Measurements from ENCODE around the gene EIPR1. TPM values are rescaled to one million over a fixed set of nuclear protein-coding genes. Genes with fewer than 3 reads are reported as not detected.
A peak's percentile ranks its signal among the peaks of the same experiment; 100 is the strongest.

Gene EIPR1
- total and polyA plus RNA-seq, 2 donors (not counting 1 experiment from before 2014, with no cell fraction given) = 22.3 to 23.9 TPM

DNA sequence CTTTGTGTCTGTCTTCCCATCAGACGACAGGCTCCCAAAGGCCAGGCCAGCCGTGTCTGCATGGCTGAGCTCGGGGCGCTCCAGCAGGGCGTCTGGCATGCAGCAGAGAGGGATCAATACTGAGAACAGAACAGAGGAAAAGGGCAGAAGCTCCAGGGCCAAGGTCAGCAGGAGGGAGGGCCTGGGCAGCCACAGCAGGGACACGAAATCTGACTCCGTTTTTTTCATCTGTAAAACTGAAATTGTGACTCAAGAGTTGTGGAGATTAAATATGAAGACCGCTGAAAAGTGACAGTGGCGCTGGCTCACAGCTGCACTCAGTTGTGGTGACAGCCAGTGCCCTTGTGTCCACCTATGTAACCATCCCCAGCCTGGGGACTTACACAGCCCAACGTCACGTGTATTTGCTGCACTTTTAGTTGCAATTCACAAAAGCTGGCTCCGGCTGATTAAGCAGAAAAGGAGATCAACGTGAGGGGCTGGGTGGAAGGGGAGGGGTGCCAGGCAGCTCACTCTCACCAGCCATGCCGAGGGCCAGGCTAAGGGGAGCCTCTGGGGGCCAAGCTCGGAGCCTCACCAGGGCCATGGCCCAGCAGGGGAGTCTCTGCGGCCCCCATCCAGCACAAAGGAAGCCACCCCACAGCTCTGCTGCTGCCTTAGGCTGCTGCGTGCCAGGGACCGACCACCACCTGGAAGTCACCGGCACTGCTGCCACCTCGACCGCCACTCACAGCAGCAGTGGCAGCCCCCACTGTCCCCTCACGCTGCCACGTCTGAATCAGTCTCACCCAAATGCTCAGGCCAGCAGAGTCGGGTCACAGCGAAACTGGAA lies 74.7 kb downstream of the EIPR1 start:
- Histone ChIP-seq H3K4me2 (ENCODE audit: extremely low read depth, insufficient read depth, low read length) (peak overlapping the region; percentile 59), H3K79me2 (ENCODE audit: control insufficient read depth, insufficient read depth, low read length) (no peaks in the 10 kb centered on the region), H3K9ac (ENCODE audit: insufficient read depth, low read length) (peak overlapping the region; percentile 38), H3K9me3 (ENCODE audit: control insufficient read depth, insufficient read depth, low read depth, low read length) (no peaks in the 10 kb centered on the region), H3K4me1 (ENCODE audit: control insufficient read depth, extremely low read depth, insufficient read depth, low read length) (peaks cover 3% of the 10 kb centered on the region), H3K27me3 (ENCODE audit: control insufficient read depth, insufficient read depth, low read length) (no peaks in the 10 kb centered on the region), H3K36me3 (ENCODE audit: control insufficient read depth, insufficient read depth, low read length) (no peaks in the 10 kb centered on the region), H3K4me3 (replicated peaks in 1 of 4; ENCODE audit: control extremely low read depth in 1 of 4, insufficient read depth in 1 of 4, low read depth in 3 of 4, low read length in 4 of 4) (peak overlapping the region; percentile 22 to 51 (median 32)), H4K20me1 (ENCODE audit: control insufficient read depth, extremely low read depth, insufficient read depth, low read length) (no peaks in the 10 kb centered on the region), H2AFZ (ENCODE audit: low read length) (peak overlapping the region; percentile 55), H3K27ac (ENCODE audit: insufficient read depth, low read length) (peak overlapping the region; percentile 36)
- TF ChIP-seq, protein P1, sequence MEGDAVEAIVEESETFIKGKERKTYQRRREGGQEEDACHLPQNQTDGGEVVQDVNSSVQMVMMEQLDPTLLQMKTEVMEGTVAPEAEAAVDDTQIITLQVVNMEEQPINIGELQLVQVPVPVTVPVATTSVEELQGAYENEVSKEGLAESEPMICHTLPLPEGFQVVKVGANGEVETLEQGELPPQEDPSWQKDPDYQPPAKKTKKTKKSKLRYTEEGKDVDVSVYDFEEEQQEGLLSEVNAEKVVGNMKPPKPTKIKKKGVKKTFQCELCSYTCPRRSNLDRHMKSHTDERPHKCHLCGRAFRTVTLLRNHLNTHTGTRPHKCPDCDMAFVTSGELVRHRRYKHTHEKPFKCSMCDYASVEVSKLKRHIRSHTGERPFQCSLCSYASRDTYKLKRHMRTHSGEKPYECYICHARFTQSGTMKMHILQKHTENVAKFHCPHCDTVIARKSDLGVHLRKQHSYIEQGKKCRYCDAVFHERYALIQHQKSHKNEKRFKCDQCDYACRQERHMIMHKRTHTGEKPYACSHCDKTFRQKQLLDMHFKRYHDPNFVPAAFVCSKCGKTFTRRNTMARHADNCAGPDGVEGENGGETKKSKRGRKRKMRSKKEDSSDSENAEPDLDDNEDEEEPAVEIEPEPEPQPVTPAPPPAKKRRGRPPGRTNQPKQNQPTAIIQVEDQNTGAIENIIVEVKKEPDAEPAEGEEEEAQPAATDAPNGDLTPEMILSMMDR (conservative IDR thresholded peaks at IDR 0.05 in 1 of 2, IDR thresholded peaks at IDR 0.05 in 1 of 2; ENCODE audit: low read depth in 1 of 2, low read length in 2 of 2) = no peak
- TF ChIP-seq EZH2 (IDR thresholded peaks at IDR 0.05; ENCODE audit: low read length, missing control alignments) = no peak
- no peak for DNase-seq (ENCODE audit: low read depth in 2 of 2)

GRCh38 chr2:3302421-3302750 lies 75.2 kb downstream of the EIPR1 start:
- Histone ChIP-seq H3K27me3 (ENCODE audit: control insufficient read depth, insufficient read depth, low read length) (no peaks in the 10 kb centered on the region), H2AFZ (ENCODE audit: low read length) (no peak overlapping the region), H4K20me1 (ENCODE audit: control insufficient read depth, extremely low read depth, insufficient read depth, low read length) (no peaks in the 10 kb centered on the region), H3K4me1 (ENCODE audit: control insufficient read depth, extremely low read depth, insufficient read depth, low read length) (peaks cover 3% of the 10 kb centered on the region), H3K36me3 (ENCODE audit: control insufficient read depth, insufficient read depth, low read length) (no peaks in the 10 kb centered on the region), H3K27ac (ENCODE audit: insufficient read depth, low read length) (no peak overlapping the region), H3K79me2 (ENCODE audit: control insufficient read depth, insufficient read depth, low read length) (no peaks in the 10 kb centered on the region), H3K4me2 (ENCODE audit: extremely low read depth, insufficient read depth, low read length) (no peak overlapping the region), H3K9ac (ENCODE audit: insufficient read depth, low read length) (no peak overlapping the region), H3K9me3 (ENCODE audit: control insufficient read depth, insufficient read depth, low read depth, low read length) (no peaks in the 10 kb centered on the region), H3K4me3 (replicated peaks in 1 of 4; ENCODE audit: control extremely low read depth in 1 of 4, insufficient read depth in 1 of 4, low read depth in 3 of 4, low read length in 4 of 4) (no peak overlapping the region)
- TF ChIP-seq, protein P1 (conservative IDR thresholded peaks at IDR 0.05 in 1 of 2, IDR thresholded peaks at IDR 0.05 in 1 of 2; ENCODE audit: low read depth in 1 of 2, low read length in 2 of 2) = no peak
- TF ChIP-seq EZH2 (IDR thresholded peaks at IDR 0.05; ENCODE audit: low read length, missing control alignments) = no peak
- no peak for DNase-seq (ENCODE audit: low read depth in 2 of 2)

GRCh38 chr2:3301001-3301400 lies 76.6 kb downstream of the EIPR1 start:
- Histone ChIP-seq H3K4me1 (ENCODE audit: control insufficient read depth, extremely low read depth, insufficient read depth, low read length) (peaks cover 3% of the 10 kb centered on the region), H3K79me2 (ENCODE audit: control insufficient read depth, insufficient read depth, low read length) (no peaks in the 10 kb centered on the region), H3K27me3 (ENCODE audit: control insufficient read depth, insufficient read depth, low read length) (no peaks in the 10 kb centered on the region), H3K27ac (ENCODE audit: insufficient read depth, low read length) (no peak overlapping the region), H3K4me3 (replicated peaks in 1 of 4; ENCODE audit: control extremely low read depth in 1 of 4, insufficient read depth in 1 of 4, low read depth in 3 of 4, low read length in 4 of 4) (no peak overlapping the region), H3K9ac (ENCODE audit: insufficient read depth, low read length) (no peak overlapping the region), H3K36me3 (ENCODE audit: control insufficient read depth, insufficient read depth, low read length) (no peaks in the 10 kb centered on the region), H2AFZ (ENCODE audit: low read length) (no peak overlapping the region), H3K4me2 (ENCODE audit: extremely low read depth, insufficient read depth, low read length) (no peak overlapping the region), H3K9me3 (ENCODE audit: control insufficient read depth, insufficient read depth, low read depth, low read length) (no peaks in the 10 kb centered on the region), H4K20me1 (ENCODE audit: control insufficient read depth, extremely low read depth, insufficient read depth, low read length) (no peaks in the 10 kb centered on the region)
- no peak for TF ChIP-seq EZH2 (IDR thresholded peaks at IDR 0.05; ENCODE audit: low read length, missing control alignments)
- TF ChIP-seq, protein P1 (conservative IDR thresholded peaks at IDR 0.05 in 1 of 2, IDR thresholded peaks at IDR 0.05 in 1 of 2; ENCODE audit: low read depth in 1 of 2, low read length in 2 of 2) = no peak
- DNase-seq (ENCODE audit: low read depth in 2 of 2) = peak in 1 of 2 donors; percentile 27
